Gastroesophageal sphincter (tissue), 4 donors: Measurements from ENCODE around the gene ATP1B3. TPM values are rescaled to one million over a fixed set of nuclear protein-coding genes. Genes with fewer than 3 reads are reported as not detected.
A peak's percentile ranks its signal among the peaks of the same experiment; 100 is the strongest.

Experiments
- ATAC-seq: fragments of 150-250 bp; one replicate; pipeline ENCODE4 v1.9.1; 2016; ENCODE audit warnings: mild to moderate bottlenecking, moderate library complexity
- H3K27ac ChIP-seq, 4 donors: fragments of 200-600 bp; sonication (generic) in 3 of 4; 1 replicate in 3 of 4; 2 replicates in 1 of 4; pipeline ENCODE4 v1.5.1; 2016 to 2019
- H3K27me3 ChIP-seq: fragments of 200-600 bp; sonication (generic); one replicate; pipeline ENCODE4 v1.5.1; 2019
- H3K36me3 ChIP-seq, 2 donors: fragments of 200-600 bp; sonication (generic); one replicate each; pipeline ENCODE4 v1.5.1; 2019; ENCODE audit warnings: control low read depth in 1 of 2
- H3K4me1 ChIP-seq, 3 donors: fragments of 200-600 bp; sonication (generic); 1 replicate in 2 of 3; 2 replicates in 1 of 3; pipeline ENCODE4 v1.5.1; 2016 to 2019; ENCODE audit warnings: control low read depth in 2 of 3
- H3K4me3 ChIP-seq, 2 donors: fragments of 200-600 bp; sonication (generic); one replicate each; pipeline ENCODE4 v1.5.1; 2019; ENCODE audit warnings: mild to moderate bottlenecking in 1 of 2, moderate library complexity in 1 of 2
- H3K9me3 ChIP-seq, 3 donors: fragments of 200-600 bp; sonication (generic); one replicate each; pipeline ENCODE4 v1.5.1; 2017 to 2019; ENCODE audit warnings: control low read depth in 2 of 3
- EP300 ChIP-seq: sonication (generic); formaldehyde crosslinking; IDR thresholded peaks from one replicate; pipeline ENCODE4 v1.6.1; 2017; ENCODE audit warnings: antibody characterized with exemption, mild to moderate bottlenecking
- POLR2A ChIP-seq, 2 donors: fragments of 450-650 bp; IDR thresholded peaks; one replicate each; pipeline ENCODE4 v1.6.1; 2017; ENCODE audit warnings: antibody characterized with exemption in 2 of 2, mild to moderate bottlenecking in 2 of 2, moderate library complexity in 1 of 2
- POLR2AphosphoS5 ChIP-seq: sonication (generic); formaldehyde crosslinking; IDR thresholded peaks from one replicate; pipeline ENCODE4 v1.6.1; 2017; ENCODE audit warnings: antibody characterized with exemption
- WGBS, 2 donors: methylation state at CpG; one replicate each; pipeline ENCODE4 v1.1.5; 2018; ENCODE audit warnings: low coverage in 1 of 2; 5-methylcytosine and 5-hydroxymethylcytosine counted together
- total RNA-seq, 4 donors: library from RNA; depleted of rRNA; stranded (reverse); fragments of >200 nt; gene quantifications; one replicate each; pipeline ENCODE4 v1.1.0, GENCODE V29; 2016
- TF ChIP-seq, protein P1 (sequence below), 4 experiments: fragments of 200-600 bp in 2 of 4; fragments of 450-650 bp in 2 of 4; sonication (generic) in 1 of 4; IDR thresholded peaks; one replicate each; pipeline ENCODE4 v1.5.1; 2017 to 2019; ENCODE audit warnings: antibody characterized with exemption in 4 of 4, mild to moderate bottlenecking in 2 of 4, moderate library complexity in 2 of 4

Gene ATP1B3
- total RNA-seq, 4 donors from 2014 or later: 25.1 to 94.5 (median 57.3) TPM

DNA sequence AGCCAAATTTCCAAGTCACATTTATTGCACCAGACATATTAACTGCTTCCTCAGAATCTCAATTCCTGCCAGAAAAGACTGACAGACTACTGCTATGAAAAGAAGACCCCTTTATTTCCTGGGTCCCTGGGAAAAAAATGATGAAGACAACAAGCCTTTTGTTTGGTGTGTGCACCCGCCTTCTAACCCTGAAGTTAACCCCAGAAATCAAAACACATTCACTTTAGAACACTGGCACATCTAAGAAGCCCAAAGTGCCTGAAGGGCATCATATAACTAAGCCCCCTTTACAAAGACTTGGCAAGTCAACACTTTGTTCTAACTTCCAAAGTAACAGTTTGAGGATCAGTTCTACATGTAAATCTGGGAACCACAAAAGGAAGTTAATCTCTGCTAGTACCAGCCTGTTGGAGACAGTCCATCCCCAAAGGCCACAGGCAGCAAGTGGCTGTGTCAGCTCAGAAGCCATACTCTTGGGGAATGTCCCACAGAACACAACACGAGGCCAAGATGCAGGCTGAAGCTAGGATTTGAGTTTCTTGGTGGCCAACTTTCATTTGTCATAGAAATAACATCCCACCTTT is 16.3 kb upstream of the ATP1B3 start:
- Histone ChIP-seq H3K36me3 (no peaks in the 10 kb centered on the region), H3K9me3 (no peaks in the 10 kb centered on the region), H3K27me3 (no peaks in the 10 kb centered on the region), H3K4me3 (no peak overlapping the region), H3K27ac (peak overlapping the region in 1 of 4 donors; percentile 17), H3K4me1 (no peaks in the 10 kb centered on the region)
- ATAC-seq: no peak
- WGBS, 2 donors: 43 to 50% methylated on average over 2 of the region's 2 CpGs
- TF ChIP-seq EP300 (no peak), POLR2AphosphoS5 (no peak), POLR2A (IDR thresholded peaks at IDR 0.05) (no peak)
- TF ChIP-seq, protein P1, sequence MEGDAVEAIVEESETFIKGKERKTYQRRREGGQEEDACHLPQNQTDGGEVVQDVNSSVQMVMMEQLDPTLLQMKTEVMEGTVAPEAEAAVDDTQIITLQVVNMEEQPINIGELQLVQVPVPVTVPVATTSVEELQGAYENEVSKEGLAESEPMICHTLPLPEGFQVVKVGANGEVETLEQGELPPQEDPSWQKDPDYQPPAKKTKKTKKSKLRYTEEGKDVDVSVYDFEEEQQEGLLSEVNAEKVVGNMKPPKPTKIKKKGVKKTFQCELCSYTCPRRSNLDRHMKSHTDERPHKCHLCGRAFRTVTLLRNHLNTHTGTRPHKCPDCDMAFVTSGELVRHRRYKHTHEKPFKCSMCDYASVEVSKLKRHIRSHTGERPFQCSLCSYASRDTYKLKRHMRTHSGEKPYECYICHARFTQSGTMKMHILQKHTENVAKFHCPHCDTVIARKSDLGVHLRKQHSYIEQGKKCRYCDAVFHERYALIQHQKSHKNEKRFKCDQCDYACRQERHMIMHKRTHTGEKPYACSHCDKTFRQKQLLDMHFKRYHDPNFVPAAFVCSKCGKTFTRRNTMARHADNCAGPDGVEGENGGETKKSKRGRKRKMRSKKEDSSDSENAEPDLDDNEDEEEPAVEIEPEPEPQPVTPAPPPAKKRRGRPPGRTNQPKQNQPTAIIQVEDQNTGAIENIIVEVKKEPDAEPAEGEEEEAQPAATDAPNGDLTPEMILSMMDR (IDR thresholded peaks at IDR 0.05): no peak

DNA sequence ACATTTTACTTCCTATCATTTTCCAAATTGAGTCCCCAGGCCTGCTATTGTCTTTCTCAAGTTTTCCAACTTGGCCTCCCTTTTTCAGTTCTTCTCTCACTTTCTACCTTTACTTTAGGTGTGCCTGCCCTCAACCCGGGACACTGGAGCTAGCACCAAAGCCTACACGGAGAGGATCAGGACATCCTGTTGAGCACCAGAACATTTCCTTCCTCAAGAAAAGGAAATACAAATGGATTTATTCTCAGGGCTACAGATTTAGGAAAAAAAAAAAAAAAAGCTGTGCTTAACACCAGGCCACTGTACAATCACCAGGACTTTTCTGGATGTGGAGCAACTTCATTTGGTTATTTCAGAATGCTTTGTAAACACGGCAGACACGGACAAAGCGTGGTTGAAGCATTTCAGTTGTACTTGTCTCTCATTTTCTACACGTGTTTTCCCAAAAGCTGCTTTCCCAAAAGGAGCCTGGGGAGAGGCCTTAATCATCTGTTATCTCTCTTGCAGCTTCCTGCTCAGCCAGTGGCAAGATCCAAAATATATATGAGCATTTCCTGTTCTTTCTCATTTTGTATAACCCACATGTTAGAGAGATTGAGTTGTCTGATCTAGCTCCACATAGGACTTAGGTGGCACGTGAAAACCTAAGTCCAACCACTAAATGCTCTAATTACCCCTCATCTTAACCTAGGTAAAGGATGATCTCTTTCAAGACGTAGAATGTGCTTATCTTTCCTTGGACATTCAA is 15.5 kb upstream of the ATP1B3 start:
- Histone ChIP-seq H3K9me3 (no peaks in the 10 kb centered on the region), H3K27me3 (no peaks in the 10 kb centered on the region), H3K27ac (no peak overlapping the region), H3K4me3 (no peak overlapping the region), H3K4me1 (no peaks in the 10 kb centered on the region), H3K36me3 (no peaks in the 10 kb centered on the region)
- TF ChIP-seq, protein P1 (IDR thresholded peaks at IDR 0.05): no peak
- no peak for TF ChIP-seq POLR2AphosphoS5
- TF ChIP-seq EP300: no peak
- TF ChIP-seq POLR2A (IDR thresholded peaks at IDR 0.05): no peak
- no peak for ATAC-seq
- WGBS, 2 donors: 57 to 65% methylated on average over 7 to 8 of the region's 8 CpGs

DNA sequence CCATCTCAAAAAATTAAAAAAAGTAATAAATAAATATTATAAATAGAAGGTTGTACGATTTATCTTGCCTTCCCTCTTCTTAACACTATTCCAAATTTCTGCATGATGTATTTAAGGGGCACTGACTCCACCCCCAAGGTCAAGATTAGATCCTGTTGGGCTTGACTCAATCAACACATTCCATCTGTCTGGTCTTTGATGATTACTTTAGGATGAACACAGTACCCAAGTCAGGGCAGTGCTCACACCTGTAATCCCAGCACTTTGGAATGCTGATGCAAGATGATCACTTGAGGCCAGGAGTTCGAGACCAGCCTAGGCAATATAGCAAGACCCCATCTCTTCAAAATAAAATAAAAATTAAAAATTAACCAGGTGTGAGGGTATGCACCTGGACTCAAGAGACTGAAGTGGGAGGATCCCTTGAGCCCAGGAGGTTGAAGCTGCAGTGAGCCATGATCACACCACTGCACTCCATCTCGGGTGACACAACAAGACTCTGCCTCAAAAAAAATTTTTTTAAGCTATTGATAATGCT is 14.1 kb upstream of the ATP1B3 start:
- Histone ChIP-seq H3K36me3 (no peaks in the 10 kb centered on the region), H3K9me3 (no peaks in the 10 kb centered on the region), H3K27ac (no peak overlapping the region), H3K4me1 (no peaks in the 10 kb centered on the region), H3K27me3 (no peaks in the 10 kb centered on the region), H3K4me3 (no peak overlapping the region)
- ATAC-seq: no peak
- WGBS, 2 donors: 73 to 88% methylated on average over 3 of the region's 3 CpGs
- TF ChIP-seq POLR2A (IDR thresholded peaks at IDR 0.05) (no peak), EP300 (no peak), POLR2AphosphoS5 (no peak)
- TF ChIP-seq, protein P1 (IDR thresholded peaks at IDR 0.05): no peak

DNA sequence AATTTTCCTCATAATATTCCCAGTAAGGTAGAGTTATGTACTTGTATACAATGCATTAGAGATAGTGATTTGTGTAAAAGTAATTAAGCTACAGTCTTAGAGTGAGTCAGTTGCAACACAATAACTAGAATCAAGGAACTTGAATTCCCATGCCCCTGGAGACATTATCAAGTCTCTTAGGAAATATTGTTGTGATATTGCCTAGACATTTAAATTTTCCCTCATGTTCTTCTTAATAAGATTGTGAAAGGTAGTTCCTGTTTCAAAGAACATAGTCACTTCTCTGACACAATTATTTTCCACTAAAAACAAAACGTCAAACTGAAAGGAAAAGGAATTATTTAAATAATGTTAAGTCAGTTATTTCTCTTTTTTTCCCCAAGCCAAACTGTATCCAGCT is 13.0 kb upstream of the ATP1B3 start:
- H3K27ac ChIP-seq: no peak overlapping the region
- H3K4me1 ChIP-seq: no peaks in the 10 kb centered on the region
- H3K27me3 ChIP-seq: no peaks in the 10 kb centered on the region
- no peaks in the 10 kb centered on the region for H3K9me3 ChIP-seq
- no peaks in the 10 kb centered on the region for H3K36me3 ChIP-seq
- H3K4me3 ChIP-seq: no peak overlapping the region
- WGBS, 2 donors: 25 to 30% methylated on average over 1 of the region's 1 CpG
- TF ChIP-seq POLR2AphosphoS5 (no peak), EP300 (no peak), POLR2A (IDR thresholded peaks at IDR 0.05) (no peak)
- TF ChIP-seq, protein P1 (IDR thresholded peaks at IDR 0.05): no peak
- no peak for ATAC-seq
